Tibial nerve (tissue), 4 donors: ENCODE measurements around the gene DPCD. TPM values are rescaled to one million over a fixed set of nuclear protein-coding genes. Genes with fewer than 3 reads are reported as not detected.

Experiments
- DNase-seq, 2 donors: peaks; one replicate each; pipeline ENCODE4 v3.0.0-alpha.2; 2019; ENCODE audit warnings: low spot score in 2 of 2
- H3K27ac ChIP-seq, 4 donors: fragments of 200-600 bp; sonication (generic) in 3 of 4; one replicate each; pipeline ENCODE4 v1.5.1; 2017 to 2019; ENCODE audit warnings: mild to moderate bottlenecking in 1 of 4
- H3K27me3 ChIP-seq, 2 donors: fragments of 200-600 bp; sonication (generic) in 1 of 2; one replicate each; pipeline versions ENCODE4 v1.5.1 to v1.6.0; 2017 to 2019
- H3K36me3 ChIP-seq, 3 donors: fragments of 200-600 bp; sonication (generic); one replicate each; pipeline ENCODE4 v1.5.1; 2018 to 2019
- H3K4me1 ChIP-seq, 4 donors: fragments of 200-600 bp; sonication (generic) in 3 of 4; one replicate each; pipeline ENCODE4 v1.5.1; 2017 to 2019
- H3K4me3 ChIP-seq, 4 donors: fragments of 200-600 bp; sonication (generic) in 3 of 4; one replicate each; pipeline ENCODE4 v1.5.1; 2017 to 2019; ENCODE audit warnings: mild to moderate bottlenecking in 1 of 4, moderate library complexity in 1 of 4
- H3K9me3 ChIP-seq, 4 donors: fragments of 200-600 bp; sonication (generic) in 3 of 4; one replicate each; pipeline ENCODE4 v1.5.1; 2017 to 2019
- EP300 ChIP-seq, 2 donors: sonication (generic); formaldehyde crosslinking; IDR thresholded peaks; one replicate each; pipeline ENCODE4 v1.6.1; 2017; ENCODE audit warnings: antibody characterized with exemption in 2 of 2, mild to moderate bottlenecking in 1 of 2
- POLR2A ChIP-seq, 2 donors: fragments of 450-650 bp; IDR thresholded peaks; one replicate each; pipeline ENCODE4 v1.6.1; 2017; ENCODE audit warnings: antibody characterized with exemption in 2 of 2, mild to moderate bottlenecking in 2 of 2, moderate library complexity in 2 of 2
- WGBS, 2 donors: methylation state at CpG; one replicate each; pipeline ENCODE4 v1.1.5; 2018; 5-methylcytosine and 5-hydroxymethylcytosine counted together
- total RNA-seq, 4 donors: library from RNA; depleted of rRNA; stranded (reverse); fragments of >200 nt; gene quantifications; one replicate each; pipeline ENCODE4 v1.1.0, GENCODE V29; 2016
- TF ChIP-seq, protein P1 (sequence below), 5 experiments: fragments of 200-600 bp in 3 of 5; fragments of 450-650 bp in 2 of 5; sonication (generic) in 3 of 5; IDR thresholded peaks; one replicate each; pipeline ENCODE4 v1.5.1; 2016 to 2019; ENCODE audit warnings: antibody characterized with exemption in 5 of 5, mild to moderate bottlenecking in 3 of 5, moderate library complexity in 2 of 5

The DPCD gene
- total RNA-seq, 4 donors from 2014 or later, result 6.0 to 28.5 (median 16.3) TPM

DNA sequence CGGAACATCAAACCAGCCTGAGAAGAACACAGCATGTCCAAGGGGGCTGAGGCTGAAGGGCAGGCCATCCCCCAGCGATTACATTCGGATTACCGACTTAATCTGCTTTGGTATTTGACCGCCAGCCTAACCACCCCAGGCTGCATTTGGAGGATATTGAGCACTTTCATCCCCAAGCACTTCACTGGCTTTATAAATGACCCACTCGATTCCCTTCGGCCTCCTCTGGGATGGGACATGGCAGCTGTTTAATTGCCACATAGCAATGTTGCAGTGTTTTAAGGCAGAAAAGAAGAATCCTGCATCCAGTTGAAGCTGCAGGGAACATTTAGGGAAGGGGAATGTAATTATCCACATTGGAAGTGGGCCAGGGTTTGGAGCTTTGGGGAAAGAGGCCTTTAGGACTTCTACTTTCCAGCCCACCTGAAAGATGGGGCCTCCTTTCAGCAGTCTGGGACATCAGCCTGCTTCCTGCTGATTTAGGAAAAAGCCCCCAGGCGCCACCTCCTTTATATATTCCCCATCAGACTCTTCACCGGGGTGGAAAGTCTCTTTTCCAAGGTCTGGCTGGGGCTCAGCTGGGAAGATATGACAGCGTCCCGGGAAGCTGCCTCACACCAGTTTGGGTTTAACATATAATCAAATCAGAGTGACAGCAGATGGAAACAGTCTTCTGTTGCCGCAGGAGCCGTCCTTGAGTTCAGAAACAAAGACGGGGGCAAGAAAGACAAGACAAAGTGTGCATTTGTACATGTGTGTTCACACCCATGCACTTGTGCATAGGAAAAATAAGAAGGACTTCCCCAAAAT, 9.2 kb downstream of the DPCD start:
- Histone ChIP-seq H3K36me3 (peaks cover 0 to 9% (median 0%) of the 10 kb centered on the region in 3 donors), H3K4me1 (peaks cover 0 to 7% (median 2%) of the 10 kb centered on the region in 4 donors), H3K27ac (no peak overlapping the region), H3K27me3 (no peaks in the 10 kb centered on the region), H3K9me3 (no peaks in the 10 kb centered on the region), H3K4me3 (no peak overlapping the region)
- 71 to 73% methylated on average over 14 of the region's 14 CpGs for WGBS, 2 donors
- no peak for DNase-seq
- TF ChIP-seq, protein P1, sequence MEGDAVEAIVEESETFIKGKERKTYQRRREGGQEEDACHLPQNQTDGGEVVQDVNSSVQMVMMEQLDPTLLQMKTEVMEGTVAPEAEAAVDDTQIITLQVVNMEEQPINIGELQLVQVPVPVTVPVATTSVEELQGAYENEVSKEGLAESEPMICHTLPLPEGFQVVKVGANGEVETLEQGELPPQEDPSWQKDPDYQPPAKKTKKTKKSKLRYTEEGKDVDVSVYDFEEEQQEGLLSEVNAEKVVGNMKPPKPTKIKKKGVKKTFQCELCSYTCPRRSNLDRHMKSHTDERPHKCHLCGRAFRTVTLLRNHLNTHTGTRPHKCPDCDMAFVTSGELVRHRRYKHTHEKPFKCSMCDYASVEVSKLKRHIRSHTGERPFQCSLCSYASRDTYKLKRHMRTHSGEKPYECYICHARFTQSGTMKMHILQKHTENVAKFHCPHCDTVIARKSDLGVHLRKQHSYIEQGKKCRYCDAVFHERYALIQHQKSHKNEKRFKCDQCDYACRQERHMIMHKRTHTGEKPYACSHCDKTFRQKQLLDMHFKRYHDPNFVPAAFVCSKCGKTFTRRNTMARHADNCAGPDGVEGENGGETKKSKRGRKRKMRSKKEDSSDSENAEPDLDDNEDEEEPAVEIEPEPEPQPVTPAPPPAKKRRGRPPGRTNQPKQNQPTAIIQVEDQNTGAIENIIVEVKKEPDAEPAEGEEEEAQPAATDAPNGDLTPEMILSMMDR (IDR thresholded peaks at IDR 0.05), result no peak
- no peak for TF ChIP-seq EP300 (IDR thresholded peaks at IDR 0.05)
- no peak for TF ChIP-seq POLR2A (IDR thresholded peaks at IDR 0.05)

- Histone ChIP-seq H3K27me3 (no peaks in the 10 kb centered on the region), H3K36me3 (peaks cover 0 to 40% (median 0%) of the 10 kb centered on the region in 3 donors), H3K4me3 (no peak overlapping the region), H3K27ac (no peak overlapping the region), H3K4me1 (peaks cover 0 to 3% (median 0%) of the 10 kb centered on the region in 4 donors), H3K9me3 (no peaks in the 10 kb centered on the region)
- 79 to 88% methylated on average over 1 of the region's 1 CpG for WGBS, 2 donors
- TF ChIP-seq POLR2A (IDR thresholded peaks at IDR 0.05) (no peak), EP300 (IDR thresholded peaks at IDR 0.05) (no peak)
- TF ChIP-seq, protein P1 (IDR thresholded peaks at IDR 0.05), result no peak
- DNase-seq, result no peak
Measured at GRCh38 chr10:101601541-101601940, 13.4 kb downstream of the DPCD start.

- 49 to 51% methylated on average over 6 of the region's 6 CpGs for WGBS, 2 donors
- TF ChIP-seq EP300 (IDR thresholded peaks at IDR 0.05) (no peak), POLR2A (IDR thresholded peaks at IDR 0.05) (no peak)
- TF ChIP-seq, protein P1 (IDR thresholded peaks at IDR 0.05), result peak; percentile 70 to 83 (median 78)
- Histone ChIP-seq H3K9me3 (no peaks in the 10 kb centered on the region), H3K27me3 (no peaks in the 10 kb centered on the region), H3K36me3 (peaks cover 0 to 53% (median 0%) of the 10 kb centered on the region in 3 donors), H3K4me3 (no peak overlapping the region), H3K27ac (no peak overlapping the region), H3K4me1 (peaks cover 0 to 3% (median 0%) of the 10 kb centered on the region in 4 donors)
- peak; percentile 48 to 61 for DNase-seq
Measured at GRCh38 chr10:101602761-101603398, 14.8 kb downstream of the DPCD start.

DNA sequence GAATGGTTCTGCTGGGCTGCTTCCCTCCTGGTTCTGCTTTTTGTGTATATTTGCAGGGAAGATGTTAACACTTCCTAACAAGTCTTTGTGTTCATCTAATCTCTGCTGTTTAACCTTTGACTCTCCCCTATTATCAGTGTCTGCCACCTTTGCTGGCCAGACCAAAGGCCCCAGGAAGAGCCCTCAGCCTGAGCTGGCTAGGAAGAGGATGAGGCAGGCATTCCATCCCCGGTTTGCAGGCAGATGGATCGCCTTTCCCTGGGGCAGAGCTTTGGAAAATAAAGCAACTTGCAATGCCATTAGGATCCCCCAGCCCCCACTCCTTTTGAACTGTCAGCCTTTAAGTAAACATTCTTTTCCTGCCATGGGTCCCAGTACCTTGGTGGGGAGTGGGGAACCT, 19.0 kb downstream of the DPCD start:
- H3K4me1 ChIP-seq, result peaks cover 0 to 3% (median 0%) of the 10 kb centered on the region in 4 donors
- H3K9me3 ChIP-seq, result no peaks in the 10 kb centered on the region
- 29 to 42% methylated on average over 2 of the region's 2 CpGs for WGBS, 2 donors
- H3K36me3 ChIP-seq, result peaks cover 0 to 86% (median 5%) of the 10 kb centered on the region in 3 donors
- H3K27me3 ChIP-seq, result no peaks in the 10 kb centered on the region
- H3K27ac ChIP-seq, result no peak overlapping the region
- TF ChIP-seq, protein P1 (IDR thresholded peaks at IDR 0.05), result no peak
- TF ChIP-seq EP300 (IDR thresholded peaks at IDR 0.05), result no peak
- no peak for TF ChIP-seq POLR2A (IDR thresholded peaks at IDR 0.05)
- DNase-seq, result no peak
- H3K4me3 ChIP-seq, result no peak overlapping the region

GRCh38 chr10:101609481-101609880, 21.4 kb downstream of the DPCD start:
- Histone ChIP-seq H3K4me3 (no peak overlapping the region), H3K27me3 (no peaks in the 10 kb centered on the region), H3K36me3 (peaks cover 0 to 81% (median 5%) of the 10 kb centered on the region in 3 donors), H3K4me1 (peaks cover 0 to 6% (median under 1%) of the 10 kb centered on the region in 4 donors), H3K27ac (no peak overlapping the region), H3K9me3 (no peaks in the 10 kb centered on the region)
- WGBS, 2 donors, result 53 to 73% methylated on average over 4 of the region's 4 CpGs
- TF ChIP-seq POLR2A (IDR thresholded peaks at IDR 0.05) (no peak), EP300 (IDR thresholded peaks at IDR 0.05) (no peak)
- TF ChIP-seq, protein P1 (IDR thresholded peaks at IDR 0.05), result no peak
- no peak for DNase-seq
